H1 (cell line): Measurements from ENCODE around the gene ZNF711.

Source experiments
- POLR2AphosphoS5 ChIP-seq: IDR thresholded peaks from 2 replicates; pipeline ENCODE4 v1.6.1; 2011; ENCODE audit warnings: low read depth, low read length
- SP2 ChIP-seq: IDR thresholded peaks from 2 replicates; pipeline ENCODE4 v1.6.1; 2012; ENCODE audit warnings: mild to moderate bottlenecking, low read length, inconsistent platforms
- TF ChIP-seq, protein P1 (sequence below), 3 experiments: IDR thresholded peaks; 1 replicate in 2 of 3; 2 replicates in 1 of 3; pipeline versions ENCODE4 v1.5.1 to v1.6.1; 2011; ENCODE audit warnings: low read length in 3 of 3, mild to moderate bottlenecking in 3 of 3, inconsistent platforms in 2 of 3, low read depth in 1 of 3, moderate library complexity in 1 of 3; ENCODE audit not compliant: insufficient read depth in 1 of 3; ENCODE audit errors: control extremely low read depth in 1 of 3

GRCh38 chrX:85309717-85310116 is 65.9 kb downstream of the ZNF711 start:
- TF ChIP-seq SP2: no peak
- TF ChIP-seq, protein P1, sequence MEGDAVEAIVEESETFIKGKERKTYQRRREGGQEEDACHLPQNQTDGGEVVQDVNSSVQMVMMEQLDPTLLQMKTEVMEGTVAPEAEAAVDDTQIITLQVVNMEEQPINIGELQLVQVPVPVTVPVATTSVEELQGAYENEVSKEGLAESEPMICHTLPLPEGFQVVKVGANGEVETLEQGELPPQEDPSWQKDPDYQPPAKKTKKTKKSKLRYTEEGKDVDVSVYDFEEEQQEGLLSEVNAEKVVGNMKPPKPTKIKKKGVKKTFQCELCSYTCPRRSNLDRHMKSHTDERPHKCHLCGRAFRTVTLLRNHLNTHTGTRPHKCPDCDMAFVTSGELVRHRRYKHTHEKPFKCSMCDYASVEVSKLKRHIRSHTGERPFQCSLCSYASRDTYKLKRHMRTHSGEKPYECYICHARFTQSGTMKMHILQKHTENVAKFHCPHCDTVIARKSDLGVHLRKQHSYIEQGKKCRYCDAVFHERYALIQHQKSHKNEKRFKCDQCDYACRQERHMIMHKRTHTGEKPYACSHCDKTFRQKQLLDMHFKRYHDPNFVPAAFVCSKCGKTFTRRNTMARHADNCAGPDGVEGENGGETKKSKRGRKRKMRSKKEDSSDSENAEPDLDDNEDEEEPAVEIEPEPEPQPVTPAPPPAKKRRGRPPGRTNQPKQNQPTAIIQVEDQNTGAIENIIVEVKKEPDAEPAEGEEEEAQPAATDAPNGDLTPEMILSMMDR (IDR thresholded peaks at IDR 0.05; ENCODE audit: control extremely low read depth in 1 of 3, insufficient read depth in 1 of 3, low read depth in 1 of 3, low read length in 3 of 3): peak in 1 of 3 experiments; percentile 19; a peak in 1 of 4 replicates
- TF ChIP-seq POLR2AphosphoS5: no peak
